GM12872 (cell line): ENCODE data around the gene SNX17.

Source experiments
- CTCF ChIP-seq: IDR thresholded peaks from 3 replicates; pipeline ENCODE4 v1.5.1; 2011; ENCODE audit warnings: low read depth, mild to moderate bottlenecking, low read length, moderate library complexity; ENCODE audit not compliant: insufficient read depth

Gene SNX17

GRCh38 chr2:27373567-27373966 lies 3.2 kb downstream of the SNX17 start:
- no peak for TF ChIP-seq CTCF

- no peak for TF ChIP-seq CTCF
Measured at GRCh38 chr2:27375513-27376099, 5.2 kb downstream of the SNX17 start.

- no peak for TF ChIP-seq CTCF
Measured at GRCh38 chr2:27376151-27376865, 5.9 kb downstream of the SNX17 start.

- no peak for TF ChIP-seq CTCF
Measured at GRCh38 chr2:27376866-27377617, 6.6 kb downstream of the SNX17 start.

- no peak for TF ChIP-seq CTCF
Measured at GRCh38 chr2:27377618-27378095, 7.2 kb downstream of the SNX17 start.

- peak; percentile 28; the same call in 1 of the 3 replicates for TF ChIP-seq CTCF
Measured at GRCh38 chr2:27378096-27378808, 7.8 kb downstream of the SNX17 start.
